ENCODE results near the gene TMEM117. TPM values are rescaled to one million over a fixed set of nuclear protein-coding genes. Genes with fewer than 3 reads are reported as not detected.
"Not testable (repeated sequence)": the region's sequence is repeated elsewhere in the genome, so short reads cannot be mapped to it uniquely, and the experiment has no call there.

The TMEM117 gene
- total and polyA plus RNA-seq, 4 donors, result 1.6 to 10.6 (median 5.1) TPM

- H3K27me3 ChIP-seq (ENCODE audit: control insufficient read depth in 1 of 2, insufficient read depth in 2 of 2, low read length in 1 of 2), result no peaks in the 10 kb centered on the region
- 66 to 87% methylated on average over 2 of the region's 2 CpGs for WGBS, 2 donors
- ATAC-seq (ENCODE audit: low FRiP score), result no peak
Measured at GRCh38 chr12:44158746-44159145, 322.9 kb downstream of the TMEM117 start.

GRCh38 chr12:44159216-44159615, 323.3 kb downstream of the TMEM117 start:
- intact Hi-C loops (cut with DNase I), result no loop called here
- DNase-seq (no peak), ATAC-seq (ENCODE audit: low FRiP score) (no peak)
- Histone ChIP-seq H3K27ac (ENCODE audit: low read depth in 1 of 2, low read length in 2 of 2) (no peak overlapping the region), H3K4me1 (ENCODE audit: control insufficient read depth in 1 of 2, insufficient read depth in 2 of 2, low read length in 2 of 2) (peaks cover 0 to 3% of the 10 kb centered on the region in 2 donors), H3K27me3 (ENCODE audit: control insufficient read depth in 1 of 2, insufficient read depth in 2 of 2, low read length in 1 of 2) (no peaks in the 10 kb centered on the region), H3K36me3 (ENCODE audit: control insufficient read depth in 1 of 2, insufficient read depth in 2 of 2, low read length in 1 of 2) (no peaks in the 10 kb centered on the region), H3K9me3 (ENCODE audit: control insufficient read depth, low read length) (no peaks in the 10 kb centered on the region), H3K4me3 (ENCODE audit: low read length in 2 of 2) (no peak overlapping the region)

More at GRCh38 chr12:44158746-44159145, 322.9 kb downstream of the TMEM117 start:
- intact Hi-C loops (cut with DNase I), result no loop called here
- Histone ChIP-seq H3K36me3 (ENCODE audit: control insufficient read depth in 1 of 2, insufficient read depth in 2 of 2, low read length in 1 of 2) (no peaks in the 10 kb centered on the region), H3K27ac (ENCODE audit: low read depth in 1 of 2, low read length in 2 of 2) (no peak overlapping the region), H3K4me3 (ENCODE audit: low read length in 2 of 2) (no peak overlapping the region), H3K9me3 (ENCODE audit: control insufficient read depth, low read length) (no peaks in the 10 kb centered on the region), H3K4me1 (ENCODE audit: control insufficient read depth in 1 of 2, insufficient read depth in 2 of 2, low read length in 2 of 2) (peaks cover 0 to 3% of the 10 kb centered on the region in 2 donors)
- DNase-seq, result no peak

- WGBS, 2 donors, result 90 to 91% methylated on average over 3 of the region's 3 CpGs
Measured at GRCh38 chr12:44159862-44160261, 324.0 kb downstream of the TMEM117 start.

GRCh38 chr12:44162961-44163360, 327.1 kb downstream of the TMEM117 start:
- H3K36me3 ChIP-seq (ENCODE audit: control insufficient read depth in 1 of 2, insufficient read depth in 2 of 2, low read length in 1 of 2), result no peaks in the 10 kb centered on the region
- no peaks in the 10 kb centered on the region for H3K9me3 ChIP-seq (ENCODE audit: control insufficient read depth, low read length)
- no peaks in the 10 kb centered on the region for H3K4me1 ChIP-seq (ENCODE audit: control insufficient read depth in 1 of 2, insufficient read depth in 2 of 2, low read length in 2 of 2)
- ATAC-seq (ENCODE audit: low FRiP score) (no peak), DNase-seq (no peak)
- intact Hi-C loops (cut with DNase I), result no loop called here
- no peaks in the 10 kb centered on the region for H3K27me3 ChIP-seq (ENCODE audit: control insufficient read depth in 1 of 2, insufficient read depth in 2 of 2, low read length in 1 of 2)
- 86 to 89% methylated on average over 3 of the region's 3 CpGs for WGBS, 2 donors
- H3K27ac ChIP-seq (ENCODE audit: low read depth in 1 of 2, low read length in 2 of 2), result no peak overlapping the region
- H3K4me3 ChIP-seq (ENCODE audit: low read length in 2 of 2), result no peak overlapping the region

More at GRCh38 chr12:44159862-44160261, 324.0 kb downstream of the TMEM117 start:
- Histone ChIP-seq H3K9me3 (ENCODE audit: control insufficient read depth, low read length) (no peaks in the 10 kb centered on the region), H3K36me3 (ENCODE audit: control insufficient read depth in 1 of 2, insufficient read depth in 2 of 2, low read length in 1 of 2) (no peaks in the 10 kb centered on the region), H3K27ac (ENCODE audit: low read depth in 1 of 2, low read length in 2 of 2) (no peak overlapping the region), H3K27me3 (ENCODE audit: control insufficient read depth in 1 of 2, insufficient read depth in 2 of 2, low read length in 1 of 2) (no peaks in the 10 kb centered on the region), H3K4me1 (ENCODE audit: control insufficient read depth in 1 of 2, insufficient read depth in 2 of 2, low read length in 2 of 2) (peaks cover 0 to 3% of the 10 kb centered on the region in 2 donors), H3K4me3 (ENCODE audit: low read length in 2 of 2) (no peak overlapping the region)
- no peak for DNase-seq
- intact Hi-C loops (cut with DNase I), result no loop called here
- no peak for ATAC-seq (ENCODE audit: low FRiP score)

GRCh38 chr12:44174053-44174452, 338.2 kb downstream of the TMEM117 start:
- Histone ChIP-seq H3K9me3 (ENCODE audit: control insufficient read depth, low read length) (no peaks in the 10 kb centered on the region), H3K27ac (ENCODE audit: low read depth in 1 of 2, low read length in 2 of 2) (no peak overlapping the region), H3K27me3 (ENCODE audit: control insufficient read depth in 1 of 2, insufficient read depth in 2 of 2, low read length in 1 of 2) (no peaks in the 10 kb centered on the region), H3K4me3 (ENCODE audit: low read length in 2 of 2) (no peak overlapping the region), H3K4me1 (ENCODE audit: control insufficient read depth in 1 of 2, insufficient read depth in 2 of 2, low read length in 2 of 2) (no peaks in the 10 kb centered on the region), H3K36me3 (ENCODE audit: control insufficient read depth in 1 of 2, insufficient read depth in 2 of 2, low read length in 1 of 2) (peaks cover 0 to 1% of the 10 kb centered on the region in 2 donors)
- ATAC-seq (ENCODE audit: low FRiP score) (no peak), DNase-seq (no peak)
- intact Hi-C loops (cut with DNase I), result no loop called here

- no peak overlapping the region for H3K27ac ChIP-seq (ENCODE audit: low read depth in 1 of 2, low read length in 2 of 2)
- DNase-seq (no peak), ATAC-seq (ENCODE audit: low FRiP score) (no peak)
- H3K9me3 ChIP-seq (ENCODE audit: control insufficient read depth, low read length), result no peaks in the 10 kb centered on the region
- no peak overlapping the region for H3K4me3 ChIP-seq (ENCODE audit: low read length in 2 of 2)
- no peaks in the 10 kb centered on the region for H3K4me1 ChIP-seq (ENCODE audit: control insufficient read depth in 1 of 2, insufficient read depth in 2 of 2, low read length in 2 of 2)
- no peaks in the 10 kb centered on the region for H3K27me3 ChIP-seq (ENCODE audit: control insufficient read depth in 1 of 2, insufficient read depth in 2 of 2, low read length in 1 of 2)
- WGBS, 2 donors, result 82 to 86% methylated on average over 4 of the region's 4 CpGs
- no peaks in the 10 kb centered on the region for H3K36me3 ChIP-seq (ENCODE audit: control insufficient read depth in 1 of 2, insufficient read depth in 2 of 2, low read length in 1 of 2)
- intact Hi-C loops (cut with DNase I), result no loop called here
Measured at GRCh38 chr12:44184499-44185206, 348.8 kb downstream of the TMEM117 start.

GRCh38 chr12:44193281-44193680, 357.4 kb downstream of the TMEM117 start:
- Histone ChIP-seq H3K27ac (ENCODE audit: low read depth in 1 of 2, low read length in 2 of 2) (no peak overlapping the region), H3K4me3 (ENCODE audit: low read length in 2 of 2) (no peak overlapping the region), H3K4me1 (ENCODE audit: control insufficient read depth in 1 of 2, insufficient read depth in 2 of 2, low read length in 2 of 2) (no peaks in the 10 kb centered on the region), H3K9me3 (ENCODE audit: control insufficient read depth, low read length) (no peaks in the 10 kb centered on the region), H3K27me3 (ENCODE audit: control insufficient read depth in 1 of 2, insufficient read depth in 2 of 2, low read length in 1 of 2) (no peaks in the 10 kb centered on the region), H3K36me3 (ENCODE audit: control insufficient read depth in 1 of 2, insufficient read depth in 2 of 2, low read length in 1 of 2) (no peaks in the 10 kb centered on the region)
- DNase-seq (no peak), ATAC-seq (ENCODE audit: low FRiP score) (no peak)
- 94 to 97% methylated on average over 1 of the region's 1 CpG for WGBS, 2 donors
- intact Hi-C loops (cut with DNase I), result no loop called here

- DNase-seq; H3K27ac ChIP-seq (ENCODE audit: low read depth in 1 of 2, low read length in 2 of 2); H3K4me3 ChIP-seq (ENCODE audit: low read length in 2 of 2); H3K9me3 ChIP-seq (ENCODE audit: control insufficient read depth, low read length); intact Hi-C loops (cut with DNase I); ATAC-seq (ENCODE audit: low FRiP score); H3K36me3 ChIP-seq (ENCODE audit: control insufficient read depth in 1 of 2, insufficient read depth in 2 of 2, low read length in 1 of 2); H3K27me3 ChIP-seq (ENCODE audit: control insufficient read depth in 1 of 2, insufficient read depth in 2 of 2, low read length in 1 of 2); H3K4me1 ChIP-seq (ENCODE audit: control insufficient read depth in 1 of 2, insufficient read depth in 2 of 2, low read length in 2 of 2): not testable (repeated sequence)
- WGBS, 2 donors, result 62% methylated on average over 1 of the region's 1 CpG
Measured at GRCh38 chr12:44195719-44196118, 359.8 kb downstream of the TMEM117 start.

GRCh38 chr12:44206045-44206444, 370.2 kb downstream of the TMEM117 start:
- ATAC-seq (ENCODE audit: low FRiP score) (no peak), DNase-seq (no peak)
- Histone ChIP-seq H3K9me3 (ENCODE audit: control insufficient read depth, low read length) (no peaks in the 10 kb centered on the region), H3K4me3 (ENCODE audit: low read length in 2 of 2) (no peak overlapping the region), H3K36me3 (ENCODE audit: control insufficient read depth in 1 of 2, insufficient read depth in 2 of 2, low read length in 1 of 2) (no peaks in the 10 kb centered on the region), H3K27me3 (ENCODE audit: control insufficient read depth in 1 of 2, insufficient read depth in 2 of 2, low read length in 1 of 2) (no peaks in the 10 kb centered on the region), H3K27ac (ENCODE audit: low read depth in 1 of 2, low read length in 2 of 2) (no peak overlapping the region), H3K4me1 (ENCODE audit: control insufficient read depth in 1 of 2, insufficient read depth in 2 of 2, low read length in 2 of 2) (no peaks in the 10 kb centered on the region)
- intact Hi-C loops (cut with DNase I), result no loop called here
- WGBS, 2 donors, result 95 to 97% methylated on average over 5 of the region's 5 CpGs

All from aorta (tissue), 5 donors.